ENCODE data around the gene LHX6. TPM values are rescaled to one million over a fixed set of nuclear protein-coding genes. Genes with fewer than 3 reads are reported as not detected.
A peak's percentile ranks its signal among the peaks of the same experiment; 100 is the strongest.

The LHX6 gene
- total and polyA plus RNA-seq, 2 of the 13 experiments (the other 11 are each of a cell fraction or from before 2014, with no cell fraction given) = 1.1 to 1.3 TPM

- TF ChIP-seq ZBTB26 (CRISPR knock-in tag; IDR thresholded peaks at IDR 0.05; ENCODE audit: borderline replicate concordance) (peak; percentile 74), ZFP91 (CRISPR knock-in tag; IDR thresholded peaks at IDR 0.05; ENCODE audit: borderline replicate concordance) (peak; percentile 98), ZNF30 (CRISPR knock-in tag; IDR thresholded peaks at IDR 0.05) (peak; percentile 95), ZNF44 (CRISPR knock-in tag; IDR thresholded peaks at IDR 0.05) (peak; percentile 94), POLR2A (IDR thresholded peaks at IDR 0.05; ENCODE audit: insufficient read depth in 1 of 2, low read depth in 2 of 2, low read length in 2 of 2) (peak; percentile 75 to 92), ZNF160 (CRISPR knock-in tag; IDR thresholded peaks at IDR 0.05) (peak; percentile 52; the same call in 1 of the 2 replicates), CC2D1A (CRISPR knock-in tag; IDR thresholded peaks at IDR 0.05) (no peak), ZFP41 (CRISPR knock-in tag; IDR thresholded peaks at IDR 0.05; ENCODE audit: borderline replicate concordance) (peak; percentile 96), FOXC1 (CRISPR knock-in tag; IDR thresholded peaks at IDR 0.05; ENCODE audit: borderline replicate concordance) (peak; percentile 98)
Measured at GRCh38 chr9:122264360-122265148, 35.8 kb upstream of the LHX6 start, which contains the start of the genes MRRF and RBM18 (continued).

All from HepG2 (cell line).